Measurements from ENCODE around the gene TCF21. TPM values are rescaled to one million over a fixed set of nuclear protein-coding genes. Genes with fewer than 3 reads are reported as not detected.

Gene TCF21
- total RNA-seq, 6 experiments from 2014 or later = 0.46 to 1.5 (median 0.99) TPM

DNA sequence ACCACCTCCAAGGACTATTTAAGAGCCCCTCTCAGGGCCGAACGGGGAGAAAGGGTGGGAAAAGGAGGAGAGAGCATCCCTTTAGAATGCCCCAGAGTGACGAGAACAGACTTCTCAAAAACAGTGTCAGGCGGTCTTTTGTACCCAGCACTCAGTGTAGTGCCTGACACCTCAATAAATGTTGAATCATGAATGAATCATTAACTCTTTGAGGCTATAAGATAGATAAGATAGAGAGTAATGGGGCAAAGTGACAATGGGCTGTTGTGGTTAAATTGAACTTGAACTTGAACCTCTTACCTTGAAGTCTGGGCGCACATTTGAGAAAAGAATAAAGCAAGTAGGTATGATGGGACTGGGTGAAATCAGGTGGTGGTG lies 7.4 kb downstream of the TCF21 start:
- WGBS (ENCODE audit: insufficient coverage, low coverage, low lambda C conversion rate, missing lambda C conversion rate) = 7% methylated on average over 4 of the region's 5 CpGs
- ATAC-seq (peak in 1 of 4 donors; percentile 18), DNase-seq (no peak)
- TF ChIP-seq, protein P1, sequence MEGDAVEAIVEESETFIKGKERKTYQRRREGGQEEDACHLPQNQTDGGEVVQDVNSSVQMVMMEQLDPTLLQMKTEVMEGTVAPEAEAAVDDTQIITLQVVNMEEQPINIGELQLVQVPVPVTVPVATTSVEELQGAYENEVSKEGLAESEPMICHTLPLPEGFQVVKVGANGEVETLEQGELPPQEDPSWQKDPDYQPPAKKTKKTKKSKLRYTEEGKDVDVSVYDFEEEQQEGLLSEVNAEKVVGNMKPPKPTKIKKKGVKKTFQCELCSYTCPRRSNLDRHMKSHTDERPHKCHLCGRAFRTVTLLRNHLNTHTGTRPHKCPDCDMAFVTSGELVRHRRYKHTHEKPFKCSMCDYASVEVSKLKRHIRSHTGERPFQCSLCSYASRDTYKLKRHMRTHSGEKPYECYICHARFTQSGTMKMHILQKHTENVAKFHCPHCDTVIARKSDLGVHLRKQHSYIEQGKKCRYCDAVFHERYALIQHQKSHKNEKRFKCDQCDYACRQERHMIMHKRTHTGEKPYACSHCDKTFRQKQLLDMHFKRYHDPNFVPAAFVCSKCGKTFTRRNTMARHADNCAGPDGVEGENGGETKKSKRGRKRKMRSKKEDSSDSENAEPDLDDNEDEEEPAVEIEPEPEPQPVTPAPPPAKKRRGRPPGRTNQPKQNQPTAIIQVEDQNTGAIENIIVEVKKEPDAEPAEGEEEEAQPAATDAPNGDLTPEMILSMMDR (IDR thresholded peaks at IDR 0.05) = no peak
- TF ChIP-seq POLR2A (IDR thresholded peaks at IDR 0.05) = no peak
- Histone ChIP-seq H3K9me3 (no peaks in the 10 kb centered on the region), H3K4me3 (no peak overlapping the region), H3K27ac (no peak overlapping the region), H3K4me1 (peaks cover 0 to 12% (median 0%) of the 10 kb centered on the region in 4 donors), H3K36me3 (no peaks in the 10 kb centered on the region), H3K27me3 (peaks cover 15 to 30% of the 10 kb centered on the region in 2 donors)
- intact Hi-C loops (cut with DNase I) = no loop called here

DNA sequence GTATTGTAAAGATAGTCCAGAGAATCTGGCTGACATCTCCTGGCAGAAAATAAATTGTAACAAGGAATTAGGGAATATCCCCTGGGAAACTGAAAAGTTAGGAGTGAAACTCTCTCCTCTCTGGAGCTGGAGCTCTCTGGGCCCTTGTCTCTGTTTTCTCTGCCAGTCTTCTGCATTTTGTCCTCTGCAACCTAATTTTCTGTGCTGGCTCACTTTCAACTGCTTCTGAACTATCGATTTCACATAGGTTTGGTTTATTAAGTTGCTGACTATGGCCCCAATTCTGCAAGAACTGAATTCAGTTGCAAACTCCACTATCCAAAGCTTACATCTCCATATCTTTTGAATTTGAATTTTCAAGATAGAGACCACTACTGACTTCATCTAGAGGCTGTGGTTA lies 9.3 kb downstream of the TCF21 start:
- Histone ChIP-seq H3K36me3 (no peaks in the 10 kb centered on the region), H3K4me3 (no peak overlapping the region), H3K27ac (no peak overlapping the region), H3K9me3 (no peaks in the 10 kb centered on the region), H3K4me1 (peaks cover 0 to 5% (median 0%) of the 10 kb centered on the region in 4 donors), H3K27me3 (peaks cover 5 to 13% of the 10 kb centered on the region in 2 donors)
- DNase-seq = no peak
- 25% methylated on average over 1 of the region's 1 CpG for WGBS (ENCODE audit: insufficient coverage, low coverage, low lambda C conversion rate, missing lambda C conversion rate)
- ATAC-seq = no peak
- TF ChIP-seq POLR2A (IDR thresholded peaks at IDR 0.05) = no peak
- TF ChIP-seq, protein P1 (IDR thresholded peaks at IDR 0.05) = no peak
- intact Hi-C loops (cut with DNase I) = no loop called here

DNA sequence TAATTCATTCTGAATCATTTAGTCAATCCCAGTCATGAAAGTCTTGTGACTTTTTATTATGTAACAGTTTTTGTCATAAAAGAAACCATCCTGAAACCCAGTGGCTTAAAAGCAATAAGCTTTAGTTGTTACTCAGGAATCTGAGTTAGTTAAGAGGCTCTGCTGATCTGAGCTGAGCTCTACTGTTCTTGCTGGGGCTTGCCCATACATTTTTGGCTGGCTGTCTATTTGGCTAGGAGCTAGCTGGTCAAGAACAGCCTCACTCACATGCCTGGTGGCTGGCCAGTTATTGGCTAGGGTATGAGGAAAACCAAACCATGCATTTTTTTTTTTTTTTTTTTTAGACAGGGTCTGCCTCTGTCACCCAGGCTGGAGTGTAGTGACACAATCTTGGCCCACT lies 10.6 kb downstream of the TCF21 start:
- no peaks in the 10 kb centered on the region for H3K9me3 ChIP-seq
- ATAC-seq = no peak

DNA sequence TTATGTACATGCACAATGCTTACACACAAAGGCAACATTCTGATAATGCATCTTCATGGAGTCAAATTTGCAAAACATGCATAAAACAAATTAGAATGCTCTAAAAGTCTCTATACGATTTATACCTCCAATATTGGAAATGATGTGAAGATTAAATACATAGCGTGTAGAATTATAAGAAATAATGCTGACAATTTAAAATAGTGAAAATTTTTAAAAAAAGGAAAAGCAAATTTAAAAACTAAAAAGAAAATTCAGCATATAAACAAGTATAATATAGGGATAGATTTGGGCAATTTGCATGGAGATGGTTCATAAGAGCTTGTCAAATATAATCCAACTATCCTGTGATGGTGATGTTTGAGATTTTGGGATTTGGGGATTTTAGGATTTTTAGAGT lies 14.9 kb downstream of the TCF21 start:
- H3K27ac ChIP-seq = no peak overlapping the region
- ATAC-seq (no peak), DNase-seq (no peak)
- no peaks in the 10 kb centered on the region for H3K27me3 ChIP-seq
- intact Hi-C loops (cut with DNase I) = no loop called here
- TF ChIP-seq POLR2A (IDR thresholded peaks at IDR 0.05) = no peak
- TF ChIP-seq, protein P1 (IDR thresholded peaks at IDR 0.05) = no peak
- H3K4me3 ChIP-seq = no peak overlapping the region
- H3K9me3 ChIP-seq = no peaks in the 10 kb centered on the region
- no peaks in the 10 kb centered on the region for H3K36me3 ChIP-seq
- H3K4me1 ChIP-seq = no peaks in the 10 kb centered on the region
- 83% methylated on average over 2 of the region's 2 CpGs for WGBS (ENCODE audit: insufficient coverage, low coverage, low lambda C conversion rate, missing lambda C conversion rate)

More for the DNA sequence above, 10.6 kb downstream of the TCF21 start:
- no peak overlapping the region for H3K27ac ChIP-seq
- TF ChIP-seq POLR2A (IDR thresholded peaks at IDR 0.05) = no peak
- TF ChIP-seq, protein P1 (IDR thresholded peaks at IDR 0.05) = no peak
- peaks cover 0 to 5% (median 0%) of the 10 kb centered on the region in 4 donors for H3K4me1 ChIP-seq
- peaks cover 0 to 8% of the 10 kb centered on the region in 2 donors for H3K27me3 ChIP-seq
- no peak for DNase-seq
- no peak overlapping the region for H3K4me3 ChIP-seq
- intact Hi-C loops (cut with DNase I) = no loop called here
- H3K36me3 ChIP-seq = no peaks in the 10 kb centered on the region

DNA sequence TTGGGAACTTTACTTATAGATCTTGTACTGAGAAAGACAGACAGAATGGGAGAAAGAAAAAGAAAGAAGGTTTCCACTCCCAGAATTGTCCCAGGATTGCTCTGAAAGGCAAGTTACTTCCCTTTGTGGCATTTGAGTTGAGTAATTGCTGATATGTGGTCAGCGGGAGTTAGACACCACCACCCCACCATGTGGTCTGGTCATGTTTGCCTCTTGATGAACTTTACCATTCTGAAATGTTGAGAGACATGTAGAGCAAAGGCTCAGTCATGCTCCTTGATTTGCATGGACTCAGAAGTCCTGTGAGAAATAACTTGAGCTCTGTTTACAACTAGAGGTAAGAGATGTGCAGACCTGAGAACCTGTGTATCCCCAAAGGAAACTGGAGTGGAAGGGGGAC lies 17.1 kb downstream of the TCF21 start:
- intact Hi-C loops (cut with DNase I) = no loop called here
- WGBS (ENCODE audit: insufficient coverage, low coverage, low lambda C conversion rate, missing lambda C conversion rate) = 23% methylated on average over 1 of the region's 1 CpG
- Histone ChIP-seq H3K4me1 (no peaks in the 10 kb centered on the region), H3K36me3 (no peaks in the 10 kb centered on the region), H3K4me3 (no peak overlapping the region), H3K9me3 (no peaks in the 10 kb centered on the region), H3K27ac (no peak overlapping the region), H3K27me3 (peaks cover 0 to 8% of the 10 kb centered on the region in 2 donors)
- TF ChIP-seq POLR2A (IDR thresholded peaks at IDR 0.05) = no peak
- TF ChIP-seq, protein P1 (IDR thresholded peaks at IDR 0.05) = no peak
- DNase-seq (no peak), ATAC-seq (no peak)

Data from right lobe of liver (tissue), 6 donors.